HepG2 (cell line): ENCODE results near the gene SMYD4. TPM values are rescaled to one million over a fixed set of nuclear protein-coding genes. Genes with fewer than 3 reads are reported as not detected.
A peak's percentile ranks its signal among the peaks of the same experiment; 100 is the strongest.

Source experiments
- AGO1 ChIP-seq: fragments of 200-400 bp; formaldehyde crosslinking; IDR thresholded peaks from 2 replicates; pipeline ENCODE4 v1.6.1; 2017; ENCODE audit warnings: mild to moderate bottlenecking, low read depth, low read length, moderate library complexity; ENCODE audit not compliant: poor library complexity, severe bottlenecking
- ARHGAP35 ChIP-seq: sonication (generic); formaldehyde crosslinking; IDR thresholded peaks from 2 replicates; pipeline ENCODE4 v1.9.0; 2022; ENCODE audit warnings: mild to moderate bottlenecking, inconsistent platforms, moderate library complexity, missing genetic modification reagents, borderline replicate concordance
- ERF ChIP-seq: IDR thresholded peaks from 2 replicates; pipeline ENCODE4 v1.6.1; 2018; ENCODE audit warnings: missing biosample characterization, missing genetic modification reagents
- FOXC1 ChIP-seq: sonication (generic); formaldehyde crosslinking; IDR thresholded peaks from 2 replicates; pipeline ENCODE4 v1.8.0; 2022; ENCODE audit warnings: mild to moderate bottlenecking, missing genetic modification reagents, borderline replicate concordance
- HNRNPL ChIP-seq: fragments of 200-400 bp; formaldehyde crosslinking; IDR thresholded peaks from 2 replicates; pipeline ENCODE4 v1.6.1; 2017; ENCODE audit warnings: mild to moderate bottlenecking, low read depth, low read length
- MLX ChIP-seq: IDR thresholded peaks from 2 replicates; pipeline ENCODE4 v1.6.1; 2016
- NCOA2 ChIP-seq: sonication (generic); formaldehyde crosslinking; IDR thresholded peaks from 2 replicates; pipeline ENCODE4 v1.8.0; 2022; ENCODE audit warnings: inconsistent platforms
- POLR2A ChIP-seq, 2 experiments: IDR thresholded peaks; 2 replicates each; pipeline ENCODE4 v1.6.1; 2011; ENCODE audit warnings: low read depth in 2 of 2, low read length in 2 of 2, mild to moderate bottlenecking in 1 of 2, moderate library complexity in 1 of 2; ENCODE audit not compliant: insufficient read depth in 1 of 2
- RCOR2 ChIP-seq: IDR thresholded peaks from 2 replicates; pipeline ENCODE4 v1.6.1; 2016; ENCODE audit warnings: missing biosample characterization, missing genetic modification reagents
- ZFX ChIP-seq: sonication (generic); formaldehyde crosslinking; IDR thresholded peaks from 2 replicates; pipeline ENCODE4 v1.4.0; 2020; ENCODE audit warnings: mild to moderate bottlenecking, low read depth, missing genetic modification reagents, moderate library complexity
- ZMAT3 ChIP-seq: sonication (generic); formaldehyde crosslinking; conservative IDR thresholded peaks from 2 replicates; pipeline ENCODE4 v1.7.0; 2021; ENCODE audit warnings: missing genetic modification reagents
- ZNF230 ChIP-seq: sonication (generic); formaldehyde crosslinking; IDR thresholded peaks from 2 replicates; pipeline ENCODE4 v1.4.0; 2020; ENCODE audit warnings: mild to moderate bottlenecking, missing genetic modification reagents
- ZNF282 ChIP-seq: fragments of 450-650 bp; IDR thresholded peaks from 2 replicates; pipeline ENCODE4 v1.6.1; 2018; ENCODE audit not compliant: partially characterized antibody
- ZNF672 ChIP-seq: sonication (generic); formaldehyde crosslinking; IDR thresholded peaks from 2 replicates; pipeline ENCODE4 v1.8.1; 2022; ENCODE audit warnings: missing genetic modification reagents
- ZNF687 ChIP-seq: sonication (generic); formaldehyde crosslinking; IDR thresholded peaks from 2 replicates; pipeline ENCODE4 v1.5.1; 2020; ENCODE audit warnings: mild to moderate bottlenecking, missing genetic modification reagents, moderate library complexity
- ZNF766 ChIP-seq: sonication (generic); formaldehyde crosslinking; IDR thresholded peaks from 2 replicates; pipeline ENCODE4 v1.5.0; 2020; ENCODE audit warnings: missing genetic modification reagents, borderline replicate concordance
- polyA plus RNA-seq, 8 experiments: library from polyadenylated mRNA; depleted of rRNA in 3 of 8; stranded (reverse) in 7 of 8; unstranded in 1 of 8; fragments of >200 nt; fragmentation: Illumina TruSeq in 4 of 8; extraction: Trizol in 4 of 8; gene quantifications; 2 replicates each; pipeline versions ENCODE4 v1.2.1 to v1.2.3, GENCODE V29; 2011 to 2016; ENCODE audit warnings: low read depth in 4 of 8, missing spikeins in 1 of 8, mixed read lengths in 1 of 8; ENCODE audit not compliant: insufficient read depth in 1 of 8
- total RNA-seq, 5 experiments: library from RNA; depleted of rRNA; stranded (reverse); fragments of >200 nt; fragmentation: Illumina TruSeq; extraction: Trizol; gene quantifications; 2 replicates each; pipeline ENCODE4 v1.2.3, GENCODE V29; 2016; ENCODE audit warnings: low read depth in 1 of 5
- TF ChIP-seq, protein P1 (sequence below): fragments of 450-650 bp; IDR thresholded peaks from 2 replicates; pipeline ENCODE4 v1.6.1; 2017; ENCODE audit warnings: mild to moderate bottlenecking
- TF ChIP-seq, protein P2 (sequence below): sonication (generic); formaldehyde crosslinking; IDR thresholded peaks from 2 replicates; pipeline ENCODE4 v1.5.0; 2020; ENCODE audit warnings: mild to moderate bottlenecking, missing genetic modification reagents, borderline replicate concordance

Gene SMYD4
- total and polyA plus RNA-seq, 2 of the 13 experiments (the other 11 are each of a cell fraction or from before 2014, with no cell fraction given) = 7.4 to 11.3 TPM

DNA sequence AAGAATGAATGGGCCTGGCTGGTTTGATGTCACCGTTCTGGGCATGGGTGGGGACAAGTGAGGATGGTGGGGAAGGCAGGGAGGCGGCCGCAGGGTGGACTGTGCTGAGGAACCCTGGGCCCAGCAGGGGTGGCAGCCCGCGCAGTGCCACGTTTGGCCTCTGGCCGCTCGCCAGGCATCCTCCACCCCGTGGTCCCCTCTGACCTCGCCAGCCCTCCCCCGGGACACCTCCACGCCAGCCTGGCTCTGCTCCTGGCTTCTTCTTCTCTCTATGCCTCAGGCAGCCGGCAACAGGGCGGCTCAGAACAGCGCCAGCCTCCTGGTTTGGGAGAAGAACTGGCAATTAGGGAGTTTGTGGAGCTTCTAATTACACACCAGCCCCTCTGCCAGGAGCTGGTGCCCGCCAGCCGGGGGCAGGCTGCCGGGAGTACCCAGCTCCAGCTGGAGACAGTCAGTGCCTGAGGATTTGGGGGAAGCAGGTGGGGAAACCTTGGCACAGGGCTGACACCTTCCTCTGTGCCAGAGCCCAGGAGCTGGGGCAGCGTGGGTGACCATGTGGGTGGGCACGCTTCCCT lies 74.4 kb downstream of the SMYD4 start (continued):
- 0 out of 2 replicates have a peak, but pooled peaks have one; percentile 17 for TF ChIP-seq FOXC1 (CRISPR knock-in tag)
- peak; percentile 98 for TF ChIP-seq AGO1
- TF ChIP-seq ARHGAP35 = 0 out of 2 replicates have a peak, but pooled peaks have one; percentile 29
- TF ChIP-seq, protein P1, sequence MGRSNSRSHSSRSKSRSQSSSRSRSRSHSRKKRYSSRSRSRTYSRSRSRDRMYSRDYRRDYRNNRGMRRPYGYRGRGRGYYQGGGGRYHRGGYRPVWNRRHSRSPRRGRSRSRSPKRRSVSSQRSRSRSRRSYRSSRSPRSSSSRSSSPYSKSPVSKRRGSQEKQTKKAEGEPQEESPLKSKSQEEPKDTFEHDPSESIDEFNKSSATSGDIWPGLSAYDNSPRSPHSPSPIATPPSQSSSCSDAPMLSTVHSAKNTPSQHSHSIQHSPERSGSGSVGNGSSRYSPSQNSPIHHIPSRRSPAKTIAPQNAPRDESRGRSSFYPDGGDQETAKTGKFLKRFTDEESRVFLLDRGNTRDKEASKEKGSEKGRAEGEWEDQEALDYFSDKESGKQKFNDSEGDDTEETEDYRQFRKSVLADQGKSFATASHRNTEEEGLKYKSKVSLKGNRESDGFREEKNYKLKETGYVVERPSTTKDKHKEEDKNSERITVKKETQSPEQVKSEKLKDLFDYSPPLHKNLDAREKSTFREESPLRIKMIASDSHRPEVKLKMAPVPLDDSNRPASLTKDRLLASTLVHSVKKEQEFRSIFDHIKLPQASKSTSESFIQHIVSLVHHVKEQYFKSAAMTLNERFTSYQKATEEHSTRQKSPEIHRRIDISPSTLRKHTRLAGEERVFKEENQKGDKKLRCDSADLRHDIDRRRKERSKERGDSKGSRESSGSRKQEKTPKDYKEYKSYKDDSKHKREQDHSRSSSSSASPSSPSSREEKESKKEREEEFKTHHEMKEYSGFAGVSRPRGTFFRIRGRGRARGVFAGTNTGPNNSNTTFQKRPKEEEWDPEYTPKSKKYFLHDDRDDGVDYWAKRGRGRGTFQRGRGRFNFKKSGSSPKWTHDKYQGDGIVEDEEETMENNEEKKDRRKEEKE = no peak
- TF ChIP-seq ZNF230 (CRISPR knock-in tag) = 0 out of 2 replicates have a peak, but pooled peaks have one; percentile 32
- TF ChIP-seq HNRNPL = peak; percentile 89
- TF ChIP-seq NCOA2 (CRISPR knock-in tag) = no peak
- 0 out of 2 replicates have a peak, but pooled peaks have one; percentile 31 for TF ChIP-seq ZNF672 (CRISPR knock-in tag)
- TF ChIP-seq ERF (CRISPR knock-in tag) = no peak
- TF ChIP-seq ZFX (CRISPR knock-in tag) = no peak
- 0 out of 2 replicates have a peak, but pooled peaks have one; percentile 33 for TF ChIP-seq ZNF766 (CRISPR knock-in tag)
- TF ChIP-seq ZNF687 = peak; percentile 43; the same call in 1 of the 2 replicates
- TF ChIP-seq ZMAT3 (CRISPR knock-in tag) = no peak
- peak; percentile 9 to 32; a peak in 3 of 4 replicates for TF ChIP-seq POLR2A (IDR thresholded peaks at IDR 0.05; ENCODE audit: insufficient read depth in 1 of 2, low read depth in 2 of 2, low read length in 2 of 2)
- no peak for TF ChIP-seq RCOR2 (CRISPR knock-in tag)
- TF ChIP-seq, protein P2, sequence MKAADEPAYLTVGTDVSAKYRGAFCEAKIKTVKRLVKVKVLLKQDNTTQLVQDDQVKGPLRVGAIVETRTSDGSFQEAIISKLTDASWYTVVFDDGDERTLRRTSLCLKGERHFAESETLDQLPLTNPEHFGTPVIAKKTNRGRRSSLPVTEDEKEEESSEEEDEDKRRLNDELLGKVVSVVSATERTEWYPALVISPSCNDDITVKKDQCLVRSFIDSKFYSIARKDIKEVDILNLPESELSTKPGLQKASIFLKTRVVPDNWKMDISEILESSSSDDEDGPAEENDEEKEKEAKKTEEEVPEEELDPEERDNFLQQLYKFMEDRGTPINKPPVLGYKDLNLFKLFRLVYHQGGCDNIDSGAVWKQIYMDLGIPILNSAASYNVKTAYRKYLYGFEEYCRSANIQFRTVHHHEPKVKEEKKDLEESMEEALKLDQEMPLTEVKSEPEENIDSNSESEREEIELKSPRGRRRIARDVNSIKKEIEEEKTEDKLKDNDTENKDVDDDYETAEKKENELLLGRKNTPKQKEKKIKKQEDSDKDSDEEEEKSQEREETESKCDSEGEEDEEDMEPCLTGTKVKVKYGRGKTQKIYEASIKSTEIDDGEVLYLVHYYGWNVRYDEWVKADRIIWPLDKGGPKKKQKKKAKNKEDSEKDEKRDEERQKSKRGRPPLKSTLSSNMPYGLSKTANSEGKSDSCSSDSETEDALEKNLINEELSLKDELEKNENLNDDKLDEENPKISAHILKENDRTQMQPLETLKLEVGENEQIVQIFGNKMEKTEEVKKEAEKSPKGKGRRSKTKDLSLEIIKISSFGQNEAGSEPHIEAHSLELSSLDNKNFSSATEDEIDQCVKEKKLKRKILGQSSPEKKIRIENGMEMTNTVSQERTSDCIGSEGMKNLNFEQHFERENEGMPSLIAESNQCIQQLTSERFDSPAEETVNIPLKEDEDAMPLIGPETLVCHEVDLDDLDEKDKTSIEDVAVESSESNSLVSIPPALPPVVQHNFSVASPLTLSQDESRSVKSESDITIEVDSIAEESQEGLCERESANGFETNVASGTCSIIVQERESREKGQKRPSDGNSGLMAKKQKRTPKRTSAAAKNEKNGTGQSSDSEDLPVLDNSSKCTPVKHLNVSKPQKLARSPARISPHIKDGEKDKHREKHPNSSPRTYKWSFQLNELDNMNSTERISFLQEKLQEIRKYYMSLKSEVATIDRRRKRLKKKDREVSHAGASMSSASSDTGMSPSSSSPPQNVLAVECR (CRISPR knock-in tag) = 0 out of 2 replicates have a peak, but pooled peaks have one; percentile 15
- no peak for TF ChIP-seq ZNF282
- TF ChIP-seq MLX (CRISPR knock-in tag) = no peak
